Measurements from ENCODE around the gene ENDOV.

The ENDOV gene

GRCh38 chr17:80451104-80451775 is 36.3 kb downstream of the ENDOV start:
- no peak for DNase-seq

DNA sequence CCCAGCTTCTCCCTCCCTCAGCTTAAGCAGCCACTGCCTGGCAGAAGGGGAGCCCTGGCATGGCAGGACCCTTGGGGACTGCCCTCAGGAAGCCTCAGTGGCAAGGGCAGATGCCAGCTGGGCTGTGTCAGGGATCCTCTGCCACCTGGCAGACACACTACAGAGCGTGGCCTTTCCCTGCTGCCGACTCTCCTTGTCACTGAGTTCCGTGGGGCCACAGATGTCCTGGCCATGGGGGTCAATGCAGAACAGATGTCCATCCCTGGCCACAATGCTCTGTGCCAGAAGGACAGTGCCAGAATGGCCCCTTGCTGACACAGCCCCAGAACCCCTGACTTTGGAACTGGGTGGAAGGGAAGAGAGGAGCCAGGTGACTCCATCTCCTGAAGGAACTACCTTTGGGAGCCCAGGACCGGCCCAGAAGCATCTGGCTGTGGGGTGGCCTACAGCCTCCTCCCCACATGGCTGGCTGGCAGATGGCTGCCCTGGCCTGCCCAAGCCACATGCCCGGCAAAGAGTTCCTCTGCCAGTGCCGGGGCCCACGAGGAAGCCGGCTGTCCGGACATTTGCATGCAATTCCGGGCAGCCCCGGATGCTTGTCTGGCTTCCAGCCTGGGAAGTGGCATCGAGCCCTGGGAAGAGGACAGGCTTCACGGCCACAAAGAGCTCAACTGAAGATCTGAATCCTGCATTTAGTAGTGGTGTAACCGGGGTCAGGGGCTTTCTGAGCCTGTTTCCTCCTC is 37.4 kb downstream of the ENDOV start:
- no peak for DNase-seq

DNA sequence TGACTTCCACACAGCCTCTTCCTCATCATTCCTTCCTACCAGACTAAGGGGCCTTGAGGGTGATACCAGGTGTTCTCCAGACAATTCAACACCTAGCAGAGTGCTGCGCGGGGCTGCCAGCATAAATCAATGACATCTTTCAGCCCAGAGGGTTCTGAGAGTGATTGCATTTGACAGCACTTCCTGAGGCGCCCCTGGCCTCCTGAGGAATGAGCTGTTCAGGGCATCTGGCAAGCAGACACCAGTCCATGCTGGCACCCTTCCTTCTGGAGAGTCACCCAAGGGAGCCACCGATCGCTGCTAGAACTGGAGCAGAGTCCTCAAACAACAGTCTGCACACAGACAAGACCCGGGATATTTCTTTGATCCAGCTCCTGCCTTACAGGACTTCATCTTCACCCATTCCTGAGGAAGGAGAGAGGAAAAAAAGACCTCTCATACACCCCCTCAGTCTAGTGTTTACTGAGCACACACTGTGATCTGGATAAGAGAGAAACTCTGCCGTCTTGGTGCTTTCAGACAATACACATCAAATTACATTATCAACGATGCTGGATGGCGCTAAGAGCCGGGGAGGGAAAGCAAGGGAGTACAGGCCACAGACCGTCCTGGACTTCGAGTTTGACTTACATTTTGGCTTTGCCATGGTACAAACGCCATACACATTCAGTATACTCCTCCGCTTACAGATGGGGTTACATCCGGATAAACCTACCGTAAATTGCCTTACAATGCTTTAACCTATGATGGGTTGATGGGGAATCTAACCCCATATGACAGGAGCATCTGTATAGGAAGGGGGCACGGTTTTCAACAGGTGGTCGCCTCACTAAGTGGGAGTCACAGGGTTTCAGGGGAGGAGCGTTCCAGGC is 38.4 kb downstream of the ENDOV start:
- no peak for DNase-seq

DNA sequence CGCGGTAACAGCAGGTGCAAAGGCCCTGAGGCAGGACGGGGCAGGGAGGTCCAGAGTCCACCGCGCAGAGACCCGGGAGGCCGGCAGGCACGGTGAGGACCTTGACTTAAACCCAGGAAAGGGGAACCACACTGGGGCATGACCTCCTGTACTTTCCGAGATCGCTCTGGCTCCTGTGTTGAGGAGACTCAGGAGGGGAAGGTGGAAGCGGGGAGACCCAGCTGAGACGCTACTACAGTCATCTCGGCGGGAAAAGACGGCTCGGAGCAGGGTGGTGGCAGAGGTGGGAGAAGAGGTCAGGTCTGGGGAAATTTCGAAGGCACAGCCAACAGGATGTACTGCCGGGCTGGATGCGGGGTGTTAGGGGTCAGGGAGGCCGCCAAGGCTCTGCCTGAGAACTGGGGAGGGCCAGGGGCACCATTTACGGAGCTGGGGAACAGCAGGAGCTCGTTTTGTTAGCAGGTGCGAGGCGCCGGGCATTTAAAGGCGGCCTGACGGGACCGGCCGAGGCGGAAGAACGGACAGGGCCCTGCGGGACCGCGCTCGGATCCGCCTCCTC is 39.1 kb downstream of the ENDOV start:
- no peak for DNase-seq

GRCh38 chr17:80454557-80455335 is 39.8 kb downstream of the ENDOV start:
- DNase-seq = peak; percentile 97

- no peak for DNase-seq
Measured at GRCh38 chr17:80455336-80455710, 40.4 kb downstream of the ENDOV start.

DNA sequence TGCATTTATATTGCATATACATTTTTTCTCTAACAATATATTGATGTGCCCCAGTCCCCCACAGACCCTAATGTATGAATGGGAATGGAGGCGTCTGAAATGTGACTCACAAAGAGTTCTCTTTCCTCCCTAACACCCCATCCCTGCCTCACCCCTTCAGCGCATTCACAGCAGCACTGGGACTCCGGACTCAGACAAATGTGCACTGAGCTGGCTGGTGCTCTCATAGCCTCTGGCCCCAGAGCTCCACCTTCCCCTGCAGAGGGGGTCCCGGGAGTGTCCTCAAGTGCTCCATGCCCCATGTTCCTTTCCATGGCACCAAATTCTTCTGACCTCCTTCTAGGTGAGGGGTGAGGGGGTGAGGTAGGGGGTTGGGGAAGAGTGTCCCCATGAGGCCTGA is 40.8 kb downstream of the ENDOV start:
- DNase-seq = no peak

DNA sequence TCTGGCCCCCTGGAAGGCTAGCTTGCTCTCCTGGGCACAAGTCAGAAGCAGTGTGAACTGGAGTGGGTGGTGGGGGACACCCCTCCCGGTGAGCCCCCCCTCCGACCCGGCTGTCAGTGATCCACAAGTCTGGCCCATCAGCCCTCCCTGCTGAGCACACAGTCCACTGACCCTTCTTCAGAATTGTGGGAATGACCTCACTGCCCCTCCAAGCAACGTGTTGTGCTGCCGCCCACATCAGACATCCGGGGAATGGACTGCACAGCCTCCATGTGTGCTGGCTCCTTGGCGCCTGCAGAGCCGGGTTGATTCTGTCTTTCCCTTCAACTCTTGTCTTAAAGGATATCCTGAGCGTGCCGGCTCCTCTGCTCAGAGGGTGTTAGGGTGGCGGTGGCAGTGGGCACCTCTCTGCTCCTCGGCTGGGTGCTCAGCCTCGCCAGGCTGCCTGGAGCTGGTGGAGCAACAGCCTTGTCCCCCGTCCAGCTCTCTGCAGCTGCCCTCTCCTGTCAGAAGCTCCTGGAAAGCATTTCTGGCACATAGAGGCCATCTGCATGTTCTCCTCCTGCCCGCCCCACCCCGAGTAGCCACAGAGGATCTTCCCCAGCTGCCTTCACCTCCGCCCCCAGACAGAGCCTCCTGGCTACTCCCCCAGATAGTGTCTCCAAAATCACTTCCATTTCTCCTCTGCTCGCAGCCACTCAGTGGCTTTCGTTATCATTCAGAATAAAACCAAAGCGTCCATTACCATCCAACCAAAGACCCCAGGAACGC is 41.7 kb downstream of the ENDOV start:
- no peak for DNase-seq

GRCh38 chr17:80457236-80457856 is 42.4 kb downstream of the ENDOV start:
- no peak for DNase-seq

DNA sequence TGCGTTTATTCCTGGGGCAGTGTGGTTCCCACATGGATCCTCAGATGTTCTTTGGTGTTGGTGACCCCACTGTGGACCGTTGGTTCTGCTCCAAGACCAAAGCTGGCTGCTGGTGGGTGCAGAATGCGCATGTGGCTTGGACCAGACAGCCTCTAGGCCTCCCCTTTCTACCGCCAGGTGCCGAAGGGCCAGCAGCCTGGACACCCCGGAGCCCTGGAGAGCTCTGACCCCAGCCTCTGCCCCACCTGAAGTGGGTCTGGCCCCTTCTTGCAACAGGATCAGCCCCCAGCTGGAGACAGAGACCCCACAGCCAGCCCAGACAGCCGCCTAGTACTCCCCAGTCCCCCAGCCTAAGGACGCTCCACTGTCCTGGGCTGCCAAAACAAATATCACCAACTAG is 43.0 kb downstream of the ENDOV start:
- DNase-seq = no peak

GRCh38 chr17:80459234-80459633 is 44.3 kb downstream of the ENDOV start:
- no peak for DNase-seq

- no peak for DNase-seq
Measured at GRCh38 chr17:80460429-80460834, 45.5 kb downstream of the ENDOV start.

- no peak for DNase-seq
Measured at GRCh38 chr17:80461528-80462160, 46.7 kb downstream of the ENDOV start.

DNA sequence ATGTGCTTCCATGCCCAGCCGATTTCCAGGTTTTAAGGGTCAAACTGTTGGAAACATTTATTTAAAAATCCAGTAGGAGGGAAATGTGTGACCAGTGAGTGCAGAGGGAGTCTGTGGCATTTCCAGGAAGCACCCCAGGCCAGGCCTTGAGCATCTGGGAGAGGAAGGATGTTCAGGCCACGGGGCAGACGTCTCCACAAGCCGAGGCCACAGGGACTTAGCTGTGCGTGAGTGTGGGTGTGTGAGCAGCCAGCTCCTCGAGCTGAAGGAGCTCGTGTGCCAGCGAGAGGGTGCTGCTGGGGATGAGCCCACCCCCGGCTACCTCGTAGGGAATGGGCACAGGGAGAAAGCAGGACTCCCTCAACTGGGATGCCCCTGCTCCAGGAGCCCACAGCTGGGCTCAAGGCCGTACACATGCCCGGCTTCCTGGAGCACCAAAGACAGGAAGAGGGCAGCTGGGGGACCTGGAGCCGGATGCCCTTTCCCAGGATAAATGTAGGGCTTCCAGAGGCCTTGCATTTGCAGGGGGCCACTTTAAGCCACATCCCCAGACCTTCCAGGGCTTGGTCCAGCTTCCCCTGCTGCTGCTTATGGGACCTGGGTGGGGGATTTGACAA is 48.9 kb downstream of the ENDOV start:
- DNase-seq = no peak

DNA sequence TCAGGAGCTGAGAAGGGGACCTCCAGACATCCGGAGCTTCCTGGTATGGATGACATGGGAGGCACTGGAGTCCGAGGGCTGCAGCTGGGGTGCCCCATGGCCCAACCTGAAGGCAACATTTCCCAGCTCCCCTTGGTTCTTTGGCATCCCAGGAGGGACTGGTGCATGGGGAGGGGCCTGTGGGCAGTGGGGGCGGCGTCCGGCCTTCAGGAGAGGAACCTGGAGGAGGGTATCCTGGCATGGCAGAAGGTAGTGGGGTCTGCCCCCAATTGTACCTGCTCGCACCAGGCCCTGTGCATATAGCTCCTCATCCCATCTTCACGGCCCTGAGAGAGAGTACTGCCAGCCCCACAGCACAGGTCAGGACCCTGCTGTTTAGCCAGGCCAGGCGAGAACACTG is 49.5 kb downstream of the ENDOV start:
- DNase-seq = no peak

DNA sequence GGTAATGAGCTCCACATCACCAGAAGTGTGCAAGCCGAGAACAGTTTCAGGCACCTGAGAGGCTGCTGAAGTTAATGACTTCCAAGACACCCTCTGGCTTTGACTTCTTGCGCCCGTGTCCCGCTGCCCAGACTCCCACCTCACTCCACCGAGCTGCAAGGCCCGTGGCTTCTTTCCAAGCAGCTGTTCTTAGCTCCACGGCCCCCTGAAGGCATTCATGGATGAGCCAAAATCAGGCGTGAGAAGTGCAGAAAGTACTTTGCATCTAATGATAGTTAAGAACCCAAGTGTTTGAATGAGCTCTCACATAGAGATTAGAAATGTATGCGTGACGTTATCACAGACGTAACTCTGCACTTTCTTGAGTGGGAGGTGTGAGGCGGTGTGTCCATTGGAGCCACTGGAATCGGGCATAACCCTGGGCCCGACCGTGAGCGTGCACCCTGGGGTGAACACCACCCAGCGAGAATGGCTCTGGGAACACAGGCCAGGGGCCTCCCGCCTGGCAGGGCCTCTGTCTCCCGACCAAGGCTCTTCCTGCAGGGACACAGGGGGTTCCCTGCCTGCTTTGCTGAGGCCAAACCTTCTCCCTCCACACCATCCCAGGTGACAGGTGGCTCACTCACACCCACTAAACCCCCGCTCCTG is 50.5 kb downstream of the ENDOV start:
- DNase-seq = no peak

DNA sequence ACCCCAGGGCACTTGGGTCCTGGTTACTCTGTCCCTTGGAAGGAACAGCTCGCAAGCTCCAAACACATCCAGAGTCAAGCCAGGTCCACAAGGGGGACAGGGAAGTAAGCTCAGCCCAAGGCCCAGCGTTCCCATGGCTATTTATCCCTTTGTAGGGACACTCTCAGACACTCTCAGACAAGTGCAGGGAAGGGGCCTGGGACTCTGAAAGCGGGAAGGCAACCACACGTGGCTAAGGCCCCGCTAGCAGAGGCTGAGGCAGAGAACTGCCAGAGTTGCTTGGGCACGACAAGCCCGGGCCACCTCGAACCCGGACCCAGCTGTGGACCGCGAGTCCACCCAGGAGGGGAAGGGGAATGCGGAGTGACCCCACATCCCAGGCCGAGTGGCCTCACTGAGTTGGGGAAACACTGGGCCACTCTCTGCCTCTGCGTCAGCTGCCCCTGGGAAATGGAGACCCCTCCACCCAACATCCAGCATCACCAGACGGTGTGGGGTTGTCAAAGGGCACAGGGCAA is 51.3 kb downstream of the ENDOV start:
- no peak for DNase-seq

DNA sequence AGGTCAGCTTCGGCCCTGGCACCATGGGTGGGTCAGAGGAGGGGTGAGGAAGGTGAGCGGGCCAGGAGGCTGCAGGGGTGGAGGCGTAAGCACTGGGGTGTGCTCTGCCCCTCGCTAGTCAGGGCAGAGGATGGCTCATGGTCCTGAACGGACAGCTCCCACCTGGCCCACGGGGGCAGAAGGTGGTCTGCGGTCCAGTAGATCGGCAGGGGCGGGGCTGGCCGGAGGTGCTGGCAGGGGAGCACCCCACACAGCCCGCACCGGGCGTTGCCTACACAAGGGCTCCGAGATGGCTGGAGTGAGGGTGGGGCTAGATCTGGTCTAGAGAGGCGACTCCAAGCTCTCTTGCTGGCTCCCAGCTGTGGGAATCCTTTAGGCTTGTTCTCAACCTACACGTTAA is 53.3 kb downstream of the ENDOV start:
- DNase-seq = no peak

DNA sequence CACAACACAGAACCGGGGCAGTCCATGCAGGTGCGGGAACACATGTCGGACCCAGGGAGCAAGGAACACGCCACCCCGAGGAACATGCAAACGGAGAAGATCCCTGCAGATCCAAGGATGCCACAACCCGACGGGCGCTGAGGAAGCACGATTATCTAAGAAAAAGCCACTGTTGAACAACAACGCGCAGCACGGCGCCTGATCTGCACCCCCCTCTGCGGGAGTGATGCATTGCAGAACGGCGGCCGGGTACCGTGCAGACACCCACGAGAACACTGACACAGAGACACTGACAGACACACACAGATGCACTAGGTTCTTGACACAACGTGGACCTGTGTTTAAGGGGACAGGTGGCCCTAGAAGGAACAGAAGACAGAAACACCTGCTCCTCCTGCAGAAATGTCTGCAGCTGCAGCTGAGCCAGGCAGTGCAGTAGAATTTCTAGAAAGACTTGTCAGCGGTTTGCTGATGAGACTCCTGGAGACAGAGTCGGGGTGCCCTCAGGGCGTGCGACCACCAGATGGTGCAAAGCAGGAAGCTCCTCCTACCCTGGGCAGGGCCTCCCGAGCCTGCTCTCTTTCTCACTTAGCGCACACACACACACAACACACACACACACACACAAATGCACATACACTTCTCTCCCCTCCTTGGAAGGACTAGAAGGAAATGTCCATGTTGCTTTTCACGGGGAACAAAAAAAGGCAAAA is 54.0 kb downstream of the ENDOV start:
- no peak for DNase-seq

Measured in fibroblast of skin of scalp (primary cell).